Colonic mucosa (tissue), 4 donors: Measurements from ENCODE around the gene ARL4D. TPM values are rescaled to one million over a fixed set of nuclear protein-coding genes. Genes with fewer than 3 reads are reported as not detected.

Source experiments
- DNase-seq: peaks from one replicate; pipeline ENCODE4 v3.0.0-alpha.2; 2020
- H3K27ac ChIP-seq: fragments of 200-600 bp; one replicate; pipeline ENCODE4 v1.8.0; 2021
- H3K27me3 ChIP-seq: fragments of 200-600 bp; one replicate; pipeline ENCODE4 v1.8.0; 2021
- H3K36me3 ChIP-seq: fragments of 200-600 bp; one replicate; pipeline ENCODE4 v1.8.0; 2021
- H3K4me1 ChIP-seq: fragments of 200-600 bp; one replicate; pipeline ENCODE4 v1.8.0; 2021; ENCODE audit warnings: mild to moderate bottlenecking
- H3K4me3 ChIP-seq: fragments of 200-600 bp; one replicate; pipeline ENCODE4 v1.8.0; 2021
- H3K9ac ChIP-seq, 2 donors: one replicate each; pipeline ENCODE4 v1.7.0; 2013; ENCODE audit warnings: control low read depth in 2 of 2, low read depth in 2 of 2, low read length in 2 of 2
- H3K9me3 ChIP-seq: fragments of 200-600 bp; one replicate; pipeline ENCODE4 v1.8.0; 2021
- intact Hi-C: fragments of 100-400 bp; cut with DNase I; formaldehyde crosslinking; loops from one replicate; pipeline ENCODE4 v1.14.1; 2022
- total RNA-seq, 2 donors: library from RNA; stranded (reverse); fragmentation: NEBNext Ultra II Directional in 1 of 2; extraction: Animal tissue kit (Norgen Biotek cat#: 25700) in 1 of 2; gene quantifications; one replicate each; pipeline ENCODE4 v1.2.1, GENCODE V29; 2021
- TF ChIP-seq, protein P1 (sequence below): fragments of 200-600 bp; IDR thresholded peaks from one replicate; pipeline ENCODE4 v1.8.0; 2022; ENCODE audit warnings: antibody characterized with exemption, mild to moderate bottlenecking
- donor health status: healthy.
- donor health status: DM: no; HTN: no; CAD: no.
- donor health status: DM: no; HTN: no; CAD: no.

Gene ARL4D
- total RNA-seq, 2 donors from 2014 or later, result 2.0 to 5.7 TPM

DNA sequence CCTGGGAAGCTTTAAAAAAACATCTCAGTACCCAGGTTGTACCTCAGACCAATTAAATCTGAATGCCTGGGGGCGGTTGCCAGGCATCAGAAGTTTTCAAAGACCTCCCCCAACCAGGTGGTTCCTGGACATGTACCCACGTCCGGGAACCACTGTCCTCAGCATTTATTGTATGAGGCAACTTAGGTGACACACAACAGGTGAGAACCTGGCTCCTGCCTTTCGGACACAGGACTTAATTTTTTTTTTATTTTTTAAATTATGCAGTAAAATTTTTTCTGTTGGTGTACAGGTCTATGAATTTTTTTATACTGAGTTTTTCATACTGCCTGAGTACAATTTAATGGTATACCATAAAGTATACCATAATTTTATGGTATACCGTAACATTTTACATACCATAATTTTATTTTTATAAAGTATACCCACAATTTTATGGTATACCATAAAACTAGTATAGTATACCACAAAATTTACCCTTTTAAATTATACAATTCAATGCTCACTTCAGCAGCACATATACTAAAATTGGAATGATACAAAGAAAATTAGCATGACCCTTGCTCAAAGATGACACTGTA, 46.3 kb downstream of the ARL4D start:
- H3K4me1 ChIP-seq, result no peaks in the 10 kb centered on the region
- TF ChIP-seq, protein P1, sequence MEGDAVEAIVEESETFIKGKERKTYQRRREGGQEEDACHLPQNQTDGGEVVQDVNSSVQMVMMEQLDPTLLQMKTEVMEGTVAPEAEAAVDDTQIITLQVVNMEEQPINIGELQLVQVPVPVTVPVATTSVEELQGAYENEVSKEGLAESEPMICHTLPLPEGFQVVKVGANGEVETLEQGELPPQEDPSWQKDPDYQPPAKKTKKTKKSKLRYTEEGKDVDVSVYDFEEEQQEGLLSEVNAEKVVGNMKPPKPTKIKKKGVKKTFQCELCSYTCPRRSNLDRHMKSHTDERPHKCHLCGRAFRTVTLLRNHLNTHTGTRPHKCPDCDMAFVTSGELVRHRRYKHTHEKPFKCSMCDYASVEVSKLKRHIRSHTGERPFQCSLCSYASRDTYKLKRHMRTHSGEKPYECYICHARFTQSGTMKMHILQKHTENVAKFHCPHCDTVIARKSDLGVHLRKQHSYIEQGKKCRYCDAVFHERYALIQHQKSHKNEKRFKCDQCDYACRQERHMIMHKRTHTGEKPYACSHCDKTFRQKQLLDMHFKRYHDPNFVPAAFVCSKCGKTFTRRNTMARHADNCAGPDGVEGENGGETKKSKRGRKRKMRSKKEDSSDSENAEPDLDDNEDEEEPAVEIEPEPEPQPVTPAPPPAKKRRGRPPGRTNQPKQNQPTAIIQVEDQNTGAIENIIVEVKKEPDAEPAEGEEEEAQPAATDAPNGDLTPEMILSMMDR, result no peak
- H3K27me3 ChIP-seq, result no peaks in the 10 kb centered on the region
- intact Hi-C loops, result no loop called here
- no peak overlapping the region for H3K4me3 ChIP-seq
- H3K36me3 ChIP-seq, result no peaks in the 10 kb centered on the region
- no peak for DNase-seq
- no peak overlapping the region for H3K9ac ChIP-seq
- no peaks in the 10 kb centered on the region for H3K9me3 ChIP-seq
- no peak overlapping the region for H3K27ac ChIP-seq

DNA sequence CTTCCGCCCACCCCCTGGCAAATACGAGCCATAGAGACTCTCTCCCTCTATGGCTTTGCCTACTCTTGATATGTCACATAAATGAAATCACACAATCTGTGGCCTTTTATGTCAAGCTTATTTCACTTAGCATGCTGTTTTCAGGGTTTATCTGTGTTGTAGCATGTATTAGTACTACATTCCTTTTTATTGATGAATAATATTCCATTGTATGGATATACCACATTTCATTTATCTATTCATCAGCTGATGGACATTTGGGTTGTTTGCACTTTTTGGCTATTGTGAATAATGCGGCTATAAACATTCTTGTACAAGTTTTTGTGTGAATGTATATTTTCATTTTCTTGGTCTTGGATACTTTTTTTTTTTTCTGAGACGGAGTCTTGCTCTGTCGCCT, 48.0 kb downstream of the ARL4D start:
- no peaks in the 10 kb centered on the region for H3K9me3 ChIP-seq
- H3K27me3 ChIP-seq, result no peaks in the 10 kb centered on the region
- intact Hi-C loops, result no loop called here
- no peak overlapping the region for H3K4me3 ChIP-seq
- H3K27ac ChIP-seq, result no peak overlapping the region
- no peak overlapping the region for H3K9ac ChIP-seq
- DNase-seq, result no peak
- TF ChIP-seq, protein P1, result no peak
- H3K4me1 ChIP-seq, result no peaks in the 10 kb centered on the region
- H3K36me3 ChIP-seq, result no peaks in the 10 kb centered on the region

DNA sequence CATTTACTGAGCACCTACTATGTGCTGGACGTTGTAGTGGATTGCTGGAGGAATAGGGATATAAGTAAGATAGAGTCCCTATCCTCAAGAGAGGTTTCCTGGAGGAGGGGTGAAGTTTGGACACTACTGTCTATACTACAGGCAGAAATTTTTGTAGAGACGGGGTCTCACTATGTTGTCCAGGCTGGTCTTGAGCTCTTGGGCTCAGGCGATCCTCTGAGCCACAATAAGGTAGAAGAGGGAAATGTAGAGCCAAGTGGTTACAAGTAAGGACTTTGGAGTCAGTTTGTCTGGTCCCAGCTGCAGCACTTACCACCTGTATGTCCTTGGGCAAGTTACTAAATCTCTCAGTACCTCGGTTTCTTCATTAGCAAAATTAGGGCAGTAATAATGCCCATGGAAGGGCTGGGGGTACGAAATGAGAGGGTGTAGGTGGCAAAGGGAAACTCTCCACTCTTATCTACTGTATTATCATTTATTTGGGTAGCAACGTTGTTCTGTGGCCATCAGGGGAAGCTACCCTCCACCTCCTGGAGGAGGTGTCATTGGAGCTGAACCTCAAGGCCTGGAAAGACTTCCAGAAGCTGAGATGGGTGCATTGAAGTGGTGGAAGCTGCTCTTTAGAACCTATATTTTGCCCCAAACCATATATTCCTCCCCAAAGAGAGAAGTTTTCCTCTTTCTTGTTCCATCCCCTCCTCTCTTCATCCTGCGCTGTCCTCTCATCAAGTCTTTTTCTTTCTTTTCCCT, 50.1 kb downstream of the ARL4D start:
- Histone ChIP-seq H3K9me3 (no peaks in the 10 kb centered on the region), H3K4me1 (no peaks in the 10 kb centered on the region), H3K27ac (no peak overlapping the region), H3K27me3 (no peaks in the 10 kb centered on the region), H3K36me3 (no peaks in the 10 kb centered on the region), H3K4me3 (no peak overlapping the region), H3K9ac (no peak overlapping the region)
- intact Hi-C loops, result no loop called here
- no peak for DNase-seq
- TF ChIP-seq, protein P1, result no peak

DNA sequence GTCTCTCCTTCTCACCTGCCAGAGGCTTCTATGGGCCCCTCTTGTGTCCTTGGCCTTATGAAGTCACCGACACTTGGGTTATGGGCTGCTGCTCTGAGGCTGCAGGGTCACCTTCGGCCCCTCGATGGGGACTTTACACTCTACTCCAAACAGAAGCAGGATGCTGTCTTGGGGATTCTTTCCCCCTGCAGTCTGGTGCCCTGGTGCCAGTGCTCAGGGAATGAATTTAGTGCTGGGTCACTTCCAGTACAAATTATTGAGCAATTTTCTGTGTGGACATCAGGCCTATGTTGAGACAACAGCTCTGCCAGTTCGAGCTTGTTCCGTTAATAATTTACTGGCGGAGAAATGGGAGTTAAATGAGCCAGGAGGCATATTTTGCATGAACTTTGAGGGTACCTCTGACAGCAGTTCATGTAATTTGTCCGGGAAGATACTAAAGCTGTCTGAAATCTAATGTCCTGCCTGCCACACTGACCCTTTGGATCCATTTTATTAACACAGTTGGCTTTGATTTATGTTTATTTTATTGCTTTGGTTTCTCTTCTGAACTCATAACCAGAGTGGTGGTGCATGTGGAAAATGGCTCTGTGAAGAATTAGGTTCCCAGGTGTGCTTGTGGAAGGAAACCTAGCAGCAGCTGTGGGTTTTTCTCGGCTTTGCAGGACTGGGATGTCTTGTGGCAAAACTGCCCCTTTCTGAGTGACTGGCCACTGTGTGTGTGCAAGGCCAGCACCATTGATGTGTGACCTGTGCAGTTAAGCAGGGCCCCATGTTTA, 50.9 kb downstream of the ARL4D start:
- Histone ChIP-seq H3K27me3 (no peaks in the 10 kb centered on the region), H3K9me3 (no peaks in the 10 kb centered on the region), H3K4me3 (no peak overlapping the region), H3K9ac (no peak overlapping the region), H3K4me1 (no peaks in the 10 kb centered on the region), H3K27ac (no peak overlapping the region), H3K36me3 (no peaks in the 10 kb centered on the region)
- TF ChIP-seq, protein P1, result no peak
- intact Hi-C loops, result no loop called here
- no peak for DNase-seq

Other genes with a start within 250 kb of the ARL4D start
- gene NBR1, start 227.8 kb upstream of the ARL4D start, total RNA-seq, result 100 to 1,000 TPM in 1 of 2 donors, 10 to 100 TPM in 1; 92.8 to 159 TPM
- 10 to 100 TPM in 1 of 2 donors, 1 to 10 TPM in 1; 4.8 to 10.2 TPM for gene TMEM106A, start 187.1 kb upstream of the ARL4D start, total RNA-seq
- gene CCDC200, start 170.4 kb upstream of the ARL4D start, total RNA-seq, result not detected
- gene RNU2-1, start 165.0 kb upstream of the ARL4D start, total RNA-seq, result 1,000 to 10,000 TPM; 2,735 to 6,693 TPM
- gene DHX8, start 85.0 kb downstream of the ARL4D start, total RNA-seq, result 10 to 100 TPM; 44.5 to 47.6 TPM
- 1 to 10 TPM; 1.4 to 9.0 TPM for gene ETV4, start 147.3 kb downstream of the ARL4D start, total RNA-seq